OCI-LY7 (cell line): ENCODE data around the gene INS. TPM values are rescaled to one million over a fixed set of nuclear protein-coding genes. Genes with fewer than 3 reads are reported as not detected.

Source experiments
- BruUV-seq: library from RNA; stranded (reverse); fragments of 400-500 nt; replicated peaks from 2 replicates; lab custom pipeline; 2021; lab: Mats Ljungman, UMichigan
- CTCF ChIA-PET: fragments of 300-600 bp; sonication (Branson Sonifier 250); formaldehyde crosslinking; loops from one replicate; lab custom pipeline; 2022; ENCODE audit warnings: antibody characterized with exemption; ENCODE audit not compliant: unreplicated experiment; lab: Charles Lee
- POLR2A ChIA-PET: fragments of 300-600 bp; sonication (Branson Sonifier 250); formaldehyde crosslinking; loops from one replicate; lab custom pipeline; 2022; ENCODE audit warnings: antibody characterized with exemption; lab: Charles Lee
- DNase-seq: peaks from one replicate; pipeline ENCODE4 v3.0.0-alpha.2; 2015; ENCODE audit warnings: low spot score
- H2AFZ ChIP-seq: fragments of 200-600 bp; sonication (generic), shearing (Covaris generic); 2 replicates; pipeline ENCODE4 v1.6.1; 2014; ENCODE audit warnings: mild to moderate bottlenecking, antibody characterized with exemption, low read length, moderate library complexity
- H3K27ac ChIP-seq: fragments of 200-600 bp; sonication (generic); 2 replicates; pipeline ENCODE4 v1.5.1; 2014; ENCODE audit warnings: mixed run types, low read depth, mild to moderate bottlenecking, moderate library complexity, low read length, inconsistent platforms; ENCODE audit not compliant: poor library complexity, severe bottlenecking
- H3K36me3 ChIP-seq: fragments of 200-600 bp; sonication (generic); 2 replicates; pipeline ENCODE4 v1.6.1; 2014; ENCODE audit warnings: mild to moderate bottlenecking, antibody characterized with exemption, low read length, moderate library complexity, mixed read lengths; ENCODE audit not compliant: insufficient read depth
- H3K4me1 ChIP-seq: fragments of 200-600 bp; sonication (generic); 2 replicates; pipeline ENCODE4 v1.5.1; 2014; ENCODE audit warnings: mild to moderate bottlenecking, low read length; ENCODE audit not compliant: insufficient read depth, poor library complexity, severe bottlenecking
- H3K4me2 ChIP-seq: fragments of 200-600 bp; sonication (generic); 2 replicates; pipeline ENCODE4 v1.6.1; 2014; ENCODE audit warnings: mild to moderate bottlenecking, low read length
- H3K4me3 ChIP-seq: fragments of 200-600 bp; sonication (generic); 2 replicates; pipeline ENCODE4 v1.5.1; 2014; ENCODE audit warnings: mild to moderate bottlenecking, low read depth, low read length; ENCODE audit not compliant: poor library complexity, severe bottlenecking
- H3K79me2 ChIP-seq: fragments of 200-600 bp; sonication (generic); 2 replicates; pipeline ENCODE4 v1.6.1; 2016; ENCODE audit warnings: low read depth, mild to moderate bottlenecking, low read length, moderate library complexity, mixed read lengths; ENCODE audit not compliant: insufficient read depth
- H3K9me2 ChIP-seq: fragments of 200-600 bp; sonication (generic); 2 replicates; pipeline ENCODE4 v1.6.1; 2016; ENCODE audit warnings: mild to moderate bottlenecking, low read length, mixed read lengths; ENCODE audit not compliant: insufficient read depth
- H3K9me3 ChIP-seq: fragments of 200-600 bp; sonication (generic); 2 replicates; pipeline ENCODE4 v1.6.1; 2014; ENCODE audit warnings: mild to moderate bottlenecking, mixed run types, low read length, mixed read lengths
- H4K20me1 ChIP-seq: fragments of 200-600 bp; sonication (generic); 2 replicates; pipeline ENCODE4 v1.6.1; 2014; ENCODE audit warnings: mild to moderate bottlenecking, antibody characterized with exemption, low read length, moderate library complexity, mixed read lengths; ENCODE audit not compliant: insufficient read depth
- CTCF ChIP-seq: fragments of 200-600 bp; sonication (generic); conservative IDR thresholded peaks from 2 replicates; pipeline ENCODE4 v1.5.1; 2014; ENCODE audit warnings: mild to moderate bottlenecking, antibody characterized with exemption, low read length, moderate library complexity, mixed read lengths
- EZH2phosphoT487 ChIP-seq: fragments of 200-600 bp; sonication (generic); IDR thresholded peaks from 2 replicates; pipeline ENCODE4 v1.6.1; 2018; ENCODE audit warnings: low read depth, borderline replicate concordance, mild to moderate bottlenecking, mixed run types, antibody characterized with exemption, low read length, moderate library complexity, mixed read lengths
- intact Hi-C: fragments of 100-400 bp; cut with micrococcal nuclease; formaldehyde crosslinking; loops from one replicate; pipeline ENCODE4 v1.10.0; 2022; ENCODE audit not compliant: unreplicated experiment
- total RNA-seq, 2 experiments: library from RNA; depleted of rRNA in 1 of 2; stranded (reverse); fragments of >200 nt in 1 of 2; shearing (Covaris generic) in 1 of 2; gene quantifications; 2 replicates each; pipeline ENCODE4 v1.2.3, GENCODE V29; 2014 to 2022

The INS gene
- total RNA-seq, 2 experiments from 2014 or later = not detected

GRCh38 chr11:2189938-2190656, 29.1 kb upstream of the INS start:
- intact Hi-C loops = no loop called here
- BruUV-seq = no TSS peak
- no peaks in the 10 kb centered on the region for H3K4me1 ChIP-seq
- no peak overlapping the region for H2AFZ ChIP-seq
- CTCF ChIA-PET = no interaction called here
- H3K79me2 ChIP-seq = no peaks in the 10 kb centered on the region
- no peaks in the 10 kb centered on the region for H4K20me1 ChIP-seq
- H3K27ac ChIP-seq = no peak overlapping the region
- DNase-seq = no peak
- POLR2A ChIA-PET = no interaction called here
- TF ChIP-seq EZH2phosphoT487 = no peak
- H3K9me3 ChIP-seq = no peaks in the 10 kb centered on the region
- no peak overlapping the region for H3K4me2 ChIP-seq
- no peaks in the 10 kb centered on the region for H3K9me2 ChIP-seq
- no peaks in the 10 kb centered on the region for H3K36me3 ChIP-seq
- H3K4me3 ChIP-seq = no peak overlapping the region

- Histone ChIP-seq H3K36me3 (no peaks in the 10 kb centered on the region), H2AFZ (no peak overlapping the region), H4K20me1 (no peaks in the 10 kb centered on the region), H3K4me1 (no peaks in the 10 kb centered on the region), H3K4me2 (no peak overlapping the region), H3K9me2 (no peaks in the 10 kb centered on the region), H3K4me3 (no peak overlapping the region), H3K79me2 (no peaks in the 10 kb centered on the region), H3K27ac (no peak overlapping the region), H3K9me3 (no peaks in the 10 kb centered on the region)
- CTCF ChIA-PET = no interaction called here
- intact Hi-C loops = no loop called here
- no TSS peak for BruUV-seq
- TF ChIP-seq EZH2phosphoT487 (no peak), CTCF (no peak)
- no peak for DNase-seq
- POLR2A ChIA-PET = no interaction called here
These were observed 27.7 kb upstream of the INS start for GRCh38 chr11:2188745-2189144.

- Histone ChIP-seq H4K20me1 (no peaks in the 10 kb centered on the region), H3K4me3 (no peak overlapping the region), H2AFZ (no peak overlapping the region), H3K79me2 (no peaks in the 10 kb centered on the region), H3K36me3 (no peaks in the 10 kb centered on the region), H3K4me2 (no peak overlapping the region), H3K9me2 (no peaks in the 10 kb centered on the region), H3K27ac (no peak overlapping the region), H3K9me3 (no peaks in the 10 kb centered on the region), H3K4me1 (no peaks in the 10 kb centered on the region)
- no TSS peak for BruUV-seq
- TF ChIP-seq CTCF = no peak
- TF ChIP-seq EZH2phosphoT487 = no peak
- POLR2A ChIA-PET = no interaction called here
- intact Hi-C loops = no loop called here
- CTCF ChIA-PET = interaction anchor here (0.5 to 0.6 kb wide), 2 partner anchors 36 to 222 kb away, joined by 3 read pairs; no protein-coding TSS in a partner anchor
- no peak for DNase-seq
These were observed 26.3 kb upstream of the INS start for GRCh38 chr11:2187280-2187707.
